ENCODE data around the gene LRRC4C.
"Not testable (repeated sequence)": the region's sequence is repeated elsewhere in the genome, so short reads cannot be mapped to it uniquely, and the experiment has no call there.

The LRRC4C gene

GRCh38 chr11:40688369-40688768, 771.1 kb downstream of the LRRC4C start:
- no peak for DNase-seq (ENCODE audit: low read depth)

DNA sequence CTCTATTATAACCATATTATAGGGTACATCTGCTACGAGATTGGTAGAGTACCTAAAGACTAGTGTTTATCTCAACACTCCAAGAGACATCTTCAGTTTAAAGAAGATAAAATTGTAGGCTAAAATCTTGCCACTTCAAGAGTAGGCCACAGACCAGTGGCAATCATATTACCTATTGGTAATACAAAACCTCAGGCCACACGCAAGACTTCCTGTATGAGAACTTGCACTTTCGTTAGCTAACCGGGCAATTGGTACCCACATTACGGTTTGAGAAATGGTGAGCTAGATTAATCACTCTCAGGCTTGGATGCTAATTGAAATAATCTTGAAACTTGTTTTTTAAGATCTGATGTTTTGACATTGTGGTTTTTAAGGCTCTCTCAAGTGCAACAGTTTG, 772.7 kb downstream of the LRRC4C start:
- no peak for DNase-seq (ENCODE audit: low read depth)

DNA sequence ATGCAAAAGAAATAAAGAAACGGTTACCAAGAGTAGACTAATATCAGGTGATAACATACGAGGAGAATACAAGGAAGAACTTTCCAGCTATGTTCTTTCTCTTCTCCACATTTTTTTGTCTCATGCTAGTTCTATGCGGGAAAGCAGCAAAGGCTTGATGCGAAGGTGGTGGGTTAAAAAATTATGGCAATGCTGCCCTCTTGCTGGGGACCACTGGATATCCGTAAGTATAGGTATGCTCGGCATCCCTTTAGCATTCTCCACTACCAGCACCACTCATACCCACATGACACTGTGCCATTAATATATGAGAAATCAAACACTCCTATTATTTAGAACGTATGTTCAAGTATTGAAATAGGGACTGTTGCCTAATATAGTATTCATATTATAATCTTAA, 776.4 kb downstream of the LRRC4C start:
- no peak for DNase-seq (ENCODE audit: low read depth)

DNA sequence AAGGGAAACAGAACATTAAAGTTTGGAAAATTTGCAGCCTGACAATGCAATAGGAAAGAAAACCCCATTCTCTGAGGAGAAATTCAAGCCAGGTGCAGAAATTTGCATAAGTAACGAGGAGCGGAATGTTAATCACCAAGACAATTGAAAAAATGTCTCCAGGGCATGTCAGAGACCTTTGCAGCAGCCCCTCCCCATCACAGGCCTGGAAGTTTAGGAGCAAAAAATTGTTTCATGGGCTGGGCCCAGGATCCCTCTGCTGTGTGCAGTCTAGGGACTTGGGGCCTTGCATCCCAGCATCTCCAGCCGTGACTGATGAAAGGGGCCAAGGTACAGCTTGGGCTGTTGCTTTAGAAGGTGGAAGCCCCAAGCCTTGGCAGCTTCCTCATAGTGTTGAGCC, 780.2 kb downstream of the LRRC4C start:
- DNase-seq (ENCODE audit: low read depth): no peak

DNA sequence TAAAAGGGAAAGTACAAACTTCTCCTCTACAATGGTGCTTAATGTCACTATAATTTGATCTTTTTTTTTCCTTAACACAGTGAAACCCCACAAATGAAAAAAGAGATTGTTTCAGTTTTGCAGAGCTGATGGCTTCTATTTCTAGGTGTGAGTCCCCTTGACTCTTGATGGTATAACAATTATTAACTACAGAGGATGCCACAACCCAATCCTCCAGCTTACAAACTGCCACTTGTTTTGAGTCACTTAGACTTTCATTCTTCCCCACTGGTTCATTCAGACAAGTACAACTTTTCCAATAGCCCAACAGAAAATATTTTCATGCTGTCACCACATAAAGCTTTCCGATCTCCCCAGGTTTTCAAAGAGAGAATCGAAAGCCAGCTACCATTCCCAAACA, 812.2 kb downstream of the LRRC4C start:
- no peak for DNase-seq (ENCODE audit: low read depth)

DNA sequence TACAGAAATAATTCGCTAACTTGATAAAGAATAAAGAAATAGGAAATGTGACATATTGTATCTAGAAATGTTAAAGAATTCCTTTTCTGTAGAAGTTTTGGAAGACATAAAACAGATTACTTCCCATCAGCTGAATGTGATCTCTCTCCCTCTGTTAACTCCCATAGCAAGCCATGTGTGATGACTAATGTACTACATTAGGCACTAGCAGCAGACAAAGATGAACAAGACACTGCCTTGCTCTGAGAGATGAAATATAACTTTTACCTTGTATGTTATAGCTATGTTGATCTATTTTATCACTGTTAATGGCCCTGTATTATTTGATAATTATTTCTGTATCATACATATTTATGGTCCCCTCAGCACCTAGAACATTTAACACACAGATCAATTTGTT, 817.2 kb downstream of the LRRC4C start:
- DNase-seq (ENCODE audit: low read depth): no peak

DNA sequence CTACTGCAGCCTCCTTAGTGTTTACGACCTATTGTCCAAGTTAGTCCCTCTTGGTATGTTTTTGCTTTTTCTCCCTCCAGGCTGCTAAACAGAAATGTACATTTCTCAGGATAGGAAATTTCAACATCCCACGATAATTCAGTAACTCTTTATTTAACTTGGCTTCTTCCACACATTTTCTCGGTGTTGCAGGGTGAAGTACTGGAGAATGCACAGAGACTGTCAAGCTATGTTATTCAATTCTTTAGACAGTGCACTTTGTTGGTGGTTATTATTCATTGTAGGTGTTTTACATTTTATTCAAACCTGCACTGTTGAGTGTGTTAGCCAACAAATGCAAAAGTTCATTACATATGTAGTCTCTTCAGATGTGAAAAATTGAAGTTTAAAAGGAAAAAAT, 839.8 kb downstream of the LRRC4C start:
- DNase-seq (ENCODE audit: low read depth): no peak

- DNase-seq (ENCODE audit: low read depth): no peak
Observed at GRCh38 chr11:40606800-40607199, 852.7 kb downstream of the LRRC4C start.

DNA sequence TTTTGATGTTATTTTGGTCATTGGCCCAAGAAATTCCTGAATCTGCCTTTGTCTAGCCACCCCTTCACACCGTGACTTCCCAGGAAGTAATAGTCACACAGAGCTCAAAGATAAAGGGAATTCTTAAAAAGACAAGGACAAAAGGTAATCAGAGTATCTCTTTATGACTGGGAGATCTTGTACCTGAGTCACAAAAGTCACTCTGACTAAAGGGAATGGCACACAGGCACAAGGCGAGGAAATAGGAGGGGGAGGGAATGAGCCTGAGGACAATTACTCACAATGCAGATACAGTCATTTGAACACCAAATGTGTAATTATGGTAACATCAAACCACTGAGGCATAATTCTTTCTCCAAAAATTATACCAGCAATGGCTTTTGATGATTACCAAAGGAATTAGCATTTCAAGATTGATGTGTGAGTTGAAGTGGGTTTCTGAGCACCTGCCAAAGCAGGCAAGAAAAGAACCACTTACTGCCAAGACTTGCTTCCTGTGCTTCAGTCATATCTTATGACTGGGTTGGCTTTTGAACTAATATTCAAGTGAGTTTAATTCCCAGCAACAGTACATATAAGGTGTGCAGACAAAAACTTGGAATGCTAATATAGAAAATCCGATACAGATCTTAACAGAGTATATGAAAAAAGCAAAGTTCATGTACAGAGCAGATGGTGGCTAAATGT, 856.4 kb downstream of the LRRC4C start:
- DNase-seq (ENCODE audit: low read depth): no peak

- no peak for DNase-seq (ENCODE audit: low read depth)
Observed at GRCh38 chr11:40597546-40598113, 861.8 kb downstream of the LRRC4C start.

DNA sequence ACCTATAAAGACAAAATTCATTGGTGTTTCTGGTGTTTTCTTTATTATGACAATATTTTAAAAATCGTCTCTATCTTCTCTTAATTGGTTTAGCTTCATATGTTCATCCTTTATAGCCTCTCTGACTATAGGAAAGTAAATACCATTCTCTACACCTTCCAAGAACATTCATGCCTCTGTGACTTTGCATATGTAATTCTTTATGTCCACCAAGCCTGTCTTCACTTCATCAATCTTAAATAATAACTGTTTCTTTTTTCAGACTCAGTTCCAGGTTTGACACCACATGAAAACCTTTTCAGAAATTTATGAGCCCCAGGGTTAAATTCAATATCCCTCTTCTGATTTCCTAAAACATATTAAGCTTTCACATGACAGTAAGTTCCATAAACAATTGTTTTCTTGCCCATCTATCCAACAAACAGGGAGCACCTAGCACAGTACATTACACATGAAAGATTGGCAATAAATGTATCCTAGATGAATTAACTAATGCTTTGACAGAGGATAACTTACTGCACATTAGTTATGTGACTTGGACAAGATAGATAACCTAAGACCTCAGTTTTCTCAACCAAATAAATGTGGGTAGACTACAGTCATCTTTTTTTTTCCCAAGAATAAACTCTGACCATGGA, 886.1 kb downstream of the LRRC4C start:
- DNase-seq (ENCODE audit: low read depth): no peak

DNA sequence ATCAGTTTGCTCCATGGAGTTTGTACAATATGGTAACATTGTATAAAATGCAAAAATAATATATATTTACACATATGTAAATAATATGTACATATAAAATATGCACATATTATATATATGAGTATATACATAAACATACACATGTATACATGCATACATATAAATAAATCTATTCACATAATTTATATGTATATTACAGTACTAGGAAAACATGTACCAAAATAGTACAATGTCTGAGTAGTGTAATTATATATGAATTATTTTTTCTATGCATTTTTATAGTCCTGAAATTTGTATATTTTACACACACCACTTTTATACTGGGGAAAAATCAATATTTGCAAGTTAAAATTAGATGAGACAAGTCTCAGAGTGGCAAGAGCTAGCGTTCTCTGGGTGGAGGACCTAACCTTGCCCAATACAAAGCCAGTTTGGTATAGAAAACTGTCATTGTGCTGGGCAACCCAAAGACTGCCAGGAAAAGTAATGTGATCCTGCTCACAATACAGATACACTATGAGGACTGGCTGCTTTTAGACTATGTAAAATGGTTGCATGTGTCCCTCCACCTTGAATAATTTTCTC, 889.4 kb downstream of the LRRC4C start:
- no peak for DNase-seq (ENCODE audit: low read depth)

- no peak for DNase-seq (ENCODE audit: low read depth)
Observed at GRCh38 chr11:40567392-40567791, 892.1 kb downstream of the LRRC4C start.

DNA sequence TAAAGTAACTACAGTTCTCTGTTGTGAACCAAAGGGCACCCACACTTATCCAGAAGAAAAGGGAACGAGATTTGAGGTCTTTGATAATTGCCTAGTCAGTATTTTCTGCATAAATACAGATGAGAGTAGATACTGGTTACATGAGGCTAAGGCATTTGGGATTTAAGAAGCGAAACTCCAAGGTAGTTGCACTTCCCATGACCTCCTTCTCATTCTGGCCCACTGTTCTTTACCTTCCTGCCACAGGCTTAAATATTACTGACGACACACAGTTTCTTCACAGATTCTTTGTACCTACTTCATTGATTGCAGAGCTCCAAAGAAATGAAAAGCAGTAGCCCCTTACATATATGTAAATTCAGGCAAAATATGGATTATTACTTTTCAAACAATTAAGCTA, 915.3 kb downstream of the LRRC4C start:
- DNase-seq (ENCODE audit: low read depth): no peak

GRCh38 chr11:40542821-40543220, 916.6 kb downstream of the LRRC4C start:
- DNase-seq (ENCODE audit: low read depth): no peak

- no peak for DNase-seq (ENCODE audit: low read depth)
Observed at GRCh38 chr11:40537734-40538133, 921.7 kb downstream of the LRRC4C start.

DNA sequence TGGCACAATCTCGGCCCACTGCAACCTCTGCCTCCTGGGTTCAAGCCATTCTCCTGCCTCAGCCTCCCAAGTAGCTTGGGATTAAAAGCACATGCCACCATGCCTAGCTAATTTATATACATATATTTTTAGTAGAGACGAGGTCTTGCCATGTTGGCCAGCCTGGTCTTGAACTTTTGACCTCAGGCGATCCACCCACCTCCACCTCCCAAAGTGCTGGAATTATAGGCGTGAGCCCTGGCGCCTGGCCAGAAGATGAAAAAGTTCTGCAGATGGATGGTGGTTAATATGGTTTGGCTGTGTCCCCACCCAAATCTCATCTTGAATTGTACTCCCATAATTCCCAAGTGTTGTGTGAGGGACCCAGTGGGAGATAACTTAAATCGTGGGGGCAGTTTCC, 937.4 kb downstream of the LRRC4C start:
- not testable (repeated sequence) for DNase-seq (ENCODE audit: low read depth)

DNA sequence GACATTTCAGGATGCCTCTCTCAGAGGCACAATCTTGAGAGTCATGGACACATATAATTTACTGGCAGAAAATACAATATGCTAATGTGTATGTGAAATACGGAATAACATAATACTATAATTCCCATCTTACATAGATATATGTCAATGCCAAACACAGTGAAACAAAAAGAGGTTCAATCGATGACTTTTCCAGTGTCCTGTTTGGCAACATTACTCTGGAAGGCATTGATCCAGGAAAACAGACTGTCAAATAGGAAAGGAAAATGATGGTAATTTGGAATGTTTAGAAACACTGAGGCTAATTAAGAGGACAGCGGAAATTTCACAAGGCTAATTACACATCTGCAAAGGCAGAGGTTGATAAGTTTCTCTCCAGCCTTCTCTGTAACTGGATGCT, 942.3 kb downstream of the LRRC4C start:
- no peak for DNase-seq (ENCODE audit: low read depth)

DNA sequence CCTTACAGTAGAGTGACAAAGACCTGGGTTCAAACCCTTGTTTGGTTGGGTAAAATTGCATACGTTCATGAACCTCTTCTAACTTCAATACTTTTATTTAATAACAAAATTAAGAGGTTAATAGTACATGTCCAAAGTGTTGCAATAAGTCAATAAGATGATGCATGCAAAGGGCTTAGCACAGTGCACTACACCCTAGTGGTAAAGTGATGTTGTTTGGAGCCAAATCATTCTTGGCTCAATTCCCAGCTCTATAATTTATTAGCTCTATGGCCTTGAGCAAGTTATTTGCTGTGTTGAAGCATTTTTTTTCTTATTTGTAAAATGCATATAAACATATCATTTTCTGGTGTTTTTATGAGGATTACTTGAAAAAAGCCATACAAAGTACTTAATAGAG, 945.3 kb downstream of the LRRC4C start:
- DNase-seq (ENCODE audit: low read depth): peak; percentile 4

DNA sequence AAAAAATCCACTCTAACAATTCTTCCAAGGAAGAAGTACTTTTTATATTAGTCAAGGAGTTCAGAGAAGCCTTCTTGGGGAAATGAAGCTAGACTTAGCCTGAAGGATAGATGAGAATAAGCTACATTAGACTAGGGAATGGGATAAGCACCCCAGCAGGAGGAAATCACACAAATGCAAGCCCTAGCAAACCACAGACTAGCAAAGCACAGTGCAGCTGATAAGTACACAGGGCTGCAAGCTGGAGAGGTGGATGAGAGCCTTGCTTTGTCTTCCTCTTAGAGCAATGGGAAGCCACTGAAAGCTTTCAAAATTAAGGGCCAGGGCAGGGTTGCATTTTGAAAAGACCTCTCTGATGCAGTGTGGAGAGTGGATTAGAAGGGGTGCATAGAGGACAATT, 946.2 kb downstream of the LRRC4C start:
- DNase-seq (ENCODE audit: low read depth): no peak

DNA sequence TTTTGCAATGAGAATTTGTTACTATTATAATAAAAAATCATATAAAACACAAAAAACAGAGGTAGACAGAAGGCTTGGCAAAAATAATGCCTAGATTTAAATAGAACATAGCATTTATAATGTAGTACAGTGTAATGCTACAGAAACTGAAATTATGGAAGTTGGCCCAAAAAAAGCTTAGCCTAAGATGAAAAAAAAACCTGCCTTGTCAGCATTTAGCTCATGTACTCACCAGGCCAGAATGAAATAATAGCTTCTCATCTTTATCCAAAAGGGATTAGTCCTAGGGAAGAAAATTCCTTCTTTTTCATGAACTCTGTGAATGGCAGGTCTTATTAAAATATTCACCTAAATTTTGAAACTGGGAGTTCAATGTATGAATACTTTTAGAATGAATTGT, 951.1 kb downstream of the LRRC4C start:
- no peak for DNase-seq (ENCODE audit: low read depth)

- DNase-seq (ENCODE audit: low read depth): no peak
Observed at GRCh38 chr11:40506226-40506625, 953.2 kb downstream of the LRRC4C start.

DNA sequence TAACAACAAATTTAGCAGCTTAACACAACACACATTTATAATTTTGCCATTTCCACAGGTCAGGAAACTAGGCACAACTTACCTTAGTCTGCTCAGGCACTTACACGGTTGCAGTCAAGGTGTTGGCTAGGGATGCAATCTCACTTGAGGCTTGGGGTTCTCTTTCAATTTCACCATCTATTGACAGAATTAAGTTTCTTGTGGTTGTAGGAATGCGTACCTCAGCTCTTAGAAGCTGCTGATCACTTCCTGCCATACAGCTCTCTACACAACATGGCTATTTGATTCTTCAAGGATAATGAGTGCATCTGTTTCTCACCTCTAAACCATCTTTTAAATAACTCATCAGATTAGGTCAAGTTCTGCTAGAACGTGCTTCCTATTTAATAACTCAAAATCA, 968.1 kb downstream of the LRRC4C start:
- DNase-seq (ENCODE audit: low read depth): no peak
